ENCODE data around the gene LRRC75B.
"Not testable (repeated sequence)": the region's sequence is repeated elsewhere in the genome, so short reads cannot be mapped to it uniquely, and the experiment has no call there.

Gene LRRC75B

GRCh38 chr22:24606340-24606739, 13.5 kb upstream of the LRRC75B start:
- not testable (repeated sequence) for DNase-seq (ENCODE audit: insufficient read length, low spot score); FAIRE-seq

GRCh38 chr22:24603770-24604629, 11.1 kb upstream of the LRRC75B start:
- not testable (repeated sequence) for FAIRE-seq; DNase-seq (ENCODE audit: insufficient read length, low spot score)
- TF ChIP-seq CTCF (IDR thresholded peaks at IDR 0.05; ENCODE audit: insufficient read depth, missing control alignments): peak; percentile 19

GRCh38 chr22:24602847-24603769, 10.2 kb upstream of the LRRC75B start, which contains the start of gene GGT1:
GGT1 (plus strand) TSS chr22:24603193; CDS start chr22:24611082, 7,889 bp downstream.
- not testable (repeated sequence) for DNase-seq (ENCODE audit: insufficient read length, low spot score)

GRCh38 chr22:24602105-24602749, 9.4 kb upstream of the LRRC75B start:
- FAIRE-seq; DNase-seq (ENCODE audit: insufficient read length, low spot score): not testable (repeated sequence)

More at GRCh38 chr22:24602847-24603769, 10.2 kb upstream of the LRRC75B start, which contains the start of gene GGT1:
- FAIRE-seq: not testable (repeated sequence)

GRCh38 chr22:24601217-24602104, 8.6 kb upstream of the LRRC75B start:
- no peak for TF ChIP-seq CTCF (IDR thresholded peaks at IDR 0.05; ENCODE audit: insufficient read depth, missing control alignments)
- DNase-seq (ENCODE audit: insufficient read length, low spot score): no peak
- no peak for FAIRE-seq

GRCh38 chr22:24599958-24600715, 7.3 kb upstream of the LRRC75B start:
- DNase-seq (ENCODE audit: insufficient read length, low spot score); FAIRE-seq: not testable (repeated sequence)

- DNase-seq (ENCODE audit: insufficient read length, low spot score) (no peak), FAIRE-seq (no peak)
- no peak for TF ChIP-seq CTCF (IDR thresholded peaks at IDR 0.05; ENCODE audit: insufficient read depth, missing control alignments)
These were observed 6.6 kb upstream of the LRRC75B start for GRCh38 chr22:24599514-24599913.

GRCh38 chr22:24597076-24597475, 4.2 kb upstream of the LRRC75B start:
- not testable (repeated sequence) for FAIRE-seq; DNase-seq (ENCODE audit: insufficient read length, low spot score)

Data from D721Med (cell line).